Astrocyte of the cerebellum (primary cell): ENCODE data around the gene PTPN14.
"Not testable (repeated sequence)": the region's sequence is repeated elsewhere in the genome, so short reads cannot be mapped to it uniquely, and the experiment has no call there.

Experiments used
- DNase-seq: peaks from one replicate; pipeline ENCODE4 v3.0.0-alpha.2; 2011; ENCODE audit warnings: low read depth
- H3K4me3 ChIP-seq: 2 replicates; pipeline ENCODE4 v1.5.1; 2011; ENCODE audit warnings: mild to moderate bottlenecking, low read depth, low read length, moderate library complexity
- CTCF ChIP-seq: IDR thresholded peaks from 2 replicates; pipeline ENCODE4 v1.5.1; 2012; ENCODE audit warnings: low read length, low read depth, moderate library complexity, mild to moderate bottlenecking; ENCODE audit errors: missing control alignments
- in situ Hi-C: cut with HindIII; loops from 2 replicates; pipeline ENCODE4 v1.10.0; 2017; ENCODE audit warnings: low sequenced_read_pairs

The PTPN14 gene

GRCh38 chr1:214510914-214511638 is 40.3 kb downstream of the PTPN14 start:
- DNase-seq = no peak

GRCh38 chr1:214510477-214510876 is 40.9 kb downstream of the PTPN14 start:
- in situ Hi-C loops = no loop called here
- DNase-seq = no peak
- no peak for TF ChIP-seq CTCF
- H3K4me3 ChIP-seq = no peak overlapping the region

More at GRCh38 chr1:214510914-214511638, 40.3 kb downstream of the PTPN14 start:
- in situ Hi-C loops = no loop called here
- TF ChIP-seq CTCF = no peak
- H3K4me3 ChIP-seq = no peak overlapping the region

- in situ Hi-C loops, DNase-seq, H3K4me3 ChIP-seq: not testable (repeated sequence)
These were observed 41.8 kb downstream of the PTPN14 start for GRCh38 chr1:214509622-214510021.

- DNase-seq = no peak
- TF ChIP-seq CTCF = no peak
- in situ Hi-C loops = no loop called here
- no peak overlapping the region for H3K4me3 ChIP-seq
These were observed 44.4 kb downstream of the PTPN14 start for GRCh38 chr1:214506972-214507431.

- no peak for DNase-seq
- peak; percentile 7 for TF ChIP-seq CTCF
- in situ Hi-C loops = no loop called here
- H3K4me3 ChIP-seq = no peak overlapping the region
These were observed 46.3 kb downstream of the PTPN14 start for GRCh38 chr1:214505134-214505533.

GRCh38 chr1:214504330-214504729 is 47.1 kb downstream of the PTPN14 start:
- in situ Hi-C loops = no loop called here
- DNase-seq = no peak
- TF ChIP-seq CTCF = no peak
- no peak overlapping the region for H3K4me3 ChIP-seq

- in situ Hi-C loops = no loop called here
- no peak for DNase-seq
- TF ChIP-seq CTCF = no peak
- no peak overlapping the region for H3K4me3 ChIP-seq
These were observed 47.8 kb downstream of the PTPN14 start for GRCh38 chr1:214503553-214503952.
